Stomach smooth muscle (tissue), 2 donors: ENCODE data around the gene DRD4.

Source experiments
- H3K27ac ChIP-seq: one replicate; pipeline ENCODE4 v1.7.0; 2013; ENCODE audit warnings: mild to moderate bottlenecking, low read length, inconsistent platforms
- H3K27me3 ChIP-seq, 2 donors: one replicate each; pipeline ENCODE4 v1.7.0; 2013; ENCODE audit warnings: low read length in 2 of 2; ENCODE audit not compliant: insufficient read depth in 2 of 2, control insufficient read depth in 1 of 2
- H3K36me3 ChIP-seq, 2 donors: one replicate each; pipeline ENCODE4 v1.7.0; 2013; ENCODE audit warnings: low read length in 2 of 2; ENCODE audit not compliant: control insufficient read depth in 2 of 2, insufficient read depth in 2 of 2
- H3K4me1 ChIP-seq: one replicate; pipeline ENCODE4 v1.7.0; 2013; ENCODE audit warnings: low read length; ENCODE audit not compliant: control insufficient read depth, insufficient read depth
- H3K4me3 ChIP-seq, 2 donors: one replicate each; pipeline ENCODE4 v1.7.0; 2013; ENCODE audit warnings: low read length in 2 of 2
- H3K9ac ChIP-seq, 2 donors: one replicate each; pipeline ENCODE4 v1.7.0; 2013; ENCODE audit warnings: low read length in 2 of 2, mild to moderate bottlenecking in 1 of 2
- H3K9me3 ChIP-seq, 2 donors: one replicate each; pipeline ENCODE4 v1.7.0; 2013; ENCODE audit warnings: low read length in 2 of 2; ENCODE audit not compliant: control insufficient read depth in 2 of 2
- donor health status: healthy.
- donor health status: Pancreatic carcinoma.

DRD4 gene

DNA sequence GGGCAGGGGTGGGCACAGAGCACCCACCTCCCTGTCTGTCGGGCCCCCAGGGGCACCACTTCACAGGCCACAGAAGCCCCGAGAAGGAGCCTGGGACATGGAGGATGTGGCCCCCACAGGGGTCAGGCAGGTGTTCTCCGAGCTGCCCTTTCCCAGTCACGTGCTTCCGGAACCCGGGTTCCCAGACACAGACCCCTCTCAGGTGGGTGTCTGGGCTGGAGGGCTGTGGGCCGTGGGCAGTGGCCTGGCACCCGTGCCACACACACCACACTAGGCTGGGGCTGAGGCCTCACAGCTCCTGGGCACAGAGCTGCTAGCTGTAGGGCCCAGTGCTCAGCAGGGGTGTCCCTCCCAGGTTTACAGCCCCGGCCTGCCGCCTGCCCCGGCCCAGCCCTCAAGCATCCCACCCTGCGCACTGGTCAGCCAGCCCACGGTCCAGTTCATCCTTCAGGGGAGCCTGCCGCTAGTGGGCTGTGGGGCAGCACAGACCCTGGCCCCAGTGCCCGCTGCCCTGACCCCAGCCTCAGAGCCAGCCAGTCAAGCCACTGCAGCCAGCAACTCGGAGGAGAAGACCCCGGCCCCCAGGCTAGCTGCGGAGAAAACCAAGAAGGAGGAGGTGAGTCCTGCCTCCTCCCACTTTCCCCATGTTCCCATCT is 26.8 kb upstream of the DRD4 start:
- H3K4me1 ChIP-seq, result peaks cover 18% of the 10 kb centered on the region
- peaks cover 33 to 35% of the 10 kb centered on the region in 2 donors for H3K36me3 ChIP-seq

DNA sequence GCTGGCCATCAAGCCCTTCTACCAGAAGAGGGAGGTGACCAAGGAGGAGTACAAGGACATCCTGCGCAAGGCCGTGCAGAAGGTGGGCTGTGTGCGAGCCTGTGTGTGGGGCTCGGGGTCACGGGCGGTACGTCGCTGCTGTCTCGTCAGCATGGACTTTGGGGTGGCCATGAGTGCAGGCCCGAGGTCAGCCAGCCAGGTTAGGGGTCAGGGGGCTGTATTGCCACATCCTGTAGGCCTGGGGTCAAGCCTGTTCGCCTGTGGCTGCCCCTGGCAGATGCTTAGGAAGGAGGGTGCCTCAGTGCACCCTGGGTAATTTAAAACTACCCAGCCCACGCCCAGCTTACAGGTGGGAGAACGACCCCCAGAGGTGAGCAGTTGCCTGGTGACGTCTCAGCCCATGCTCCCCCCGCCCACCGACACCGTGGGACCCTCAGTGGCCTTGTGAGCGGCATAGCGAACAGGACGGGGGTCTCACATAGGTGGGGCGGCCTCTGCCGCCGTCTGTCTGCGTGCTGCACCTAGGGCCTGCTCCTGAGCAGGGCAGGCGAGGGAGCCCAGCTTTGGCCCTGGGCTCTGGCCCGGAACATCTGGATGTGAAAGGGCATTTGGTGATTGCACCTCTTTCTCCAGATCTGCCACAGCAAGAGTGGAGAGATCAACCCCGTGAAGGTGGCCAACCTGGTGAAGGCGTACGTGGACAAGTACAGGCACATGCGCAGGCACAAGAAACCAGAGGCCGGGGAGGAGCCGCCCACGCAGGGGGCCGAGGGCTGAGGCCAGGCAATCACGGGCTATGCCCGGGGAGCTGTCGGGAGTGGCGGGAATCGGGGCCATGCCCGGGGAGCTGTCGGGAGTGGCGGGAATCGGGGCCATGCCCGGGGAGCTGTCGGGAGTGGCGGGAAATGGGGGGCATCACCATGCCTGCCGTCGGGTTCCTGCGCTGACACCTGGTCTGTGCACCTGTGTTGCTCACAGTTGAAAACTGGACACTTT is 25.8 kb upstream of the DRD4 start:
- Histone ChIP-seq H3K36me3 (peaks cover 30 to 31% of the 10 kb centered on the region in 2 donors), H3K27me3 (no peaks in the 10 kb centered on the region), H3K9ac (no peak overlapping the region), H3K4me3 (no peak overlapping the region), H3K4me1 (peaks cover 14% of the 10 kb centered on the region), H3K9me3 (no peaks in the 10 kb centered on the region), H3K27ac (no peak overlapping the region)

More for the DNA sequence above, 26.8 kb upstream of the DRD4 start:
- Histone ChIP-seq H3K9me3 (no peaks in the 10 kb centered on the region), H3K27me3 (no peaks in the 10 kb centered on the region), H3K9ac (no peak overlapping the region), H3K27ac (no peak overlapping the region), H3K4me3 (no peak overlapping the region)

DNA sequence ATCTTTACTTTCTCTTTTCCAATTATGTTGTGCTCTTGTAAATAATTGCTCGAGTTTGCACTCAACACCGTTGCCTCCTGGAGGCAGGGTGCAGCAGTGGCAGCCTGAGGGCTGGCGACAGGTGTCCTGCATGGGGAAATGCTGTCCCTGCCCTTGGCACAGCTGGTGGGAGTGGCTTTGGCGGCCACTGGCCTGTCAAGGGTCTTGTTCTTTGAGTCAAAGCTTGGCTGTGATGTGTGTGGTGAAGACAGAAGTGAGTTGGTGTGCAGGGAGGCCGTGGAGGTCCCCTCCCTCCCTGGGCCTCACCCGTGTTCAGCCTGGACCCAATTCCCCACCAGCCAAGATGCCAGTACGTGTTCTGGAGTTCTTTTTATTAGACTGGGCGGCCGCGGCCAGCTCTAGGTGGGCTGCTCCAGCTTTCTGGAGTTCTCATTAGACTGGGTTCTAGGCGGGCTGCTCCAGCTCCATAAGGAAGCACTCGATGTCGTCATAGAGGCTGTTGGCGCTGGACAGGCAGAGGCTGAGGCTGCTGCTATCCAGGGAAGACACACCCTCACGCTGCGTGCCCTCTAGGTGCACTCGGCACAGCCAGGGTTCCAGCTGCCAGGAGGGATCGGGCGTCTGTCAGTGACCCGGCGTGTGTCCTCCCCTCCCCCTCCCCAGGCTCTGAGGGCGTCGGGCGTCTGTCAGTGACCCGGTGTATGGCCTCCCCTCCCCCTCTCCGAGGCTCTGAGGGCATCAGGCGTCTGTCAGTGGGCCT is 24.7 kb upstream of the DRD4 start:
- Histone ChIP-seq H3K4me3 (no peak overlapping the region), H3K27ac (peak overlapping the region; percentile 1), H3K4me1 (peaks cover 11% of the 10 kb centered on the region), H3K27me3 (no peaks in the 10 kb centered on the region), H3K9ac (no peak overlapping the region), H3K36me3 (peaks cover 24 to 26% of the 10 kb centered on the region in 2 donors), H3K9me3 (no peaks in the 10 kb centered on the region)

DNA sequence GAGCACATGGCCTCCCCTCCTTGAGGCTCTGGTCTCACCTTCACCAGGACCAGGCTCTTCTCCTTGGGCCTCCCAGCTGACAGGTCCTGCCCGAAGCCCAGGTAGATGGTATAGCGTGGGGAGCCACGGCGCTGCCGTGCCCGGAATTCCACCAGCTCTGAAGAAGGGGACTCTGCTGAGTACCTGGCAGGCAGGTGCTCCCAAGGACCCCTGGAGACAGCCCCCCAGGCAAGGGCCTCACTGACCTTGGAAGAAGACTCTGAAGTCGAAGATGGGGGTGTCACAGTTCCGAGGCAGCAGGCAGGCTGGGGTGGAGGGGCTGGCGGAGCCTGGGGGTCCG is 24.1 kb upstream of the DRD4 start:
- no peak overlapping the region for H3K9ac ChIP-seq
- no peak overlapping the region for H3K27ac ChIP-seq
- no peak overlapping the region for H3K4me3 ChIP-seq
- peaks cover 11% of the 10 kb centered on the region for H3K4me1 ChIP-seq
- no peaks in the 10 kb centered on the region for H3K9me3 ChIP-seq
- H3K36me3 ChIP-seq, result peaks cover 20 to 24% of the 10 kb centered on the region in 2 donors
- no peaks in the 10 kb centered on the region for H3K27me3 ChIP-seq

DNA sequence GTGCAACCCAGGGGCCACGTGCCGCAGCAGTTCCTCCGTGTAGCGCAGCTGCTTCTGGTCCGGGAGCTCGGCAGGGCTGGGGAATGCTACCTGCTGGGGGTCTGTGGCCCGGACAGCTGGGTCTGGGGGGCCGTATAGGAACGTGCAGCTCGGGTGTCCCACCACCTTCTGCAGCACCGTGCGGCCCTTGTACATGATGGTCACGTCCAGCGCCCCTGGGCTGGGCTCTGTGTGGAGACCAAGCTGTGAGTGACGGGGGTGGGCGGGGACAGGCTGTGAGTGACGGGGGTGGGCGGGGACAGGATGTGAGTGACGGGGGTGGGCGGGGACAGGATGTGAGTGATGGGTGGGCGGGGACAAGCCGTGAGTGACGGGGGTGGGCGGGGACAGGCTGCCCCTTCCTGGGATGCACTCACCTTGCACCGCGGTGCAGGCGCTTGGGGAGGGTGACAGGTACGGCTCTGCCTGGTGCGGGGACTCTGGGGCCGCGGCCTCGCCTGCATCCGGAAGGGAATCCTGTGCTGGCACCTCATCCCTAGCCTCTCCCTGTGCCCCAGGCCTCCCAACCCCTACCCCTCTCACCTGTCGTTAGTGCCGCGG is 23.6 kb upstream of the DRD4 start:
- Histone ChIP-seq H3K27ac (no peak overlapping the region), H3K27me3 (no peaks in the 10 kb centered on the region)

DNA sequence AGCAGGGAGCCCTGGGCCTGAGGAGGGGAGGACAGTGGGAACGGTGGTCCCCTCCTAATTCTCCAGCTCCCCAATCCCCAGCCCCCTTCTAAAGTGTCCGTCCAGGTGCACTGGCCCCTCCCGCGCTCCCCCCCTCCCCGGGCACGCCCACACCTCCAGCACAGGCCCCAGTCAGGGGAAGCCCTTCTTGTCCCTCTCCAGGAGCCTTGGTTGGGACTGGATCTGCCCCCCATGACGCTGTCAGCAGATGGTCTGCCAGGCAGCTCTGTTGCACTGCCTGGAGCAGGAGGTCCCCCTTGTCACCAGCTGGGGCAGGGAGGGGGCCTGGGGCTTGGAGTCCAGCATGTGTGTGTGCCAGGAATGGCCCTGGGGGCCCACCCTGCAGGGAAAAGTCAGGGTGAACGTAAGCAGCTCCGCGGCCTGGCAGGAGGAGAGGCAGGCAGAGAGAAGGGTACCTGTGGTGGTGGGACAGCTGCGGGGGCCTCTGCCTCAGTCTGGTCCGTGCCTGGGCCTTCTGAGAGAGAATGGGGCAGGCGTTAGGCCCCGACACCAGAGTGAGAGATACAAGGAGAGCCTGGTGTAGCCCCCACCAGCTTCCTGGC is 22.9 kb upstream of the DRD4 start:
- Histone ChIP-seq H3K4me3 (no peak overlapping the region), H3K9ac (no peak overlapping the region), H3K36me3 (peaks cover 16 to 20% of the 10 kb centered on the region in 2 donors)

More for the DNA sequence above, 23.6 kb upstream of the DRD4 start:
- H3K9ac ChIP-seq, result no peak overlapping the region
- no peak overlapping the region for H3K4me3 ChIP-seq
- H3K9me3 ChIP-seq, result no peaks in the 10 kb centered on the region
- peaks cover 11% of the 10 kb centered on the region for H3K4me1 ChIP-seq
- peaks cover 19 to 20% of the 10 kb centered on the region in 2 donors for H3K36me3 ChIP-seq

DNA sequence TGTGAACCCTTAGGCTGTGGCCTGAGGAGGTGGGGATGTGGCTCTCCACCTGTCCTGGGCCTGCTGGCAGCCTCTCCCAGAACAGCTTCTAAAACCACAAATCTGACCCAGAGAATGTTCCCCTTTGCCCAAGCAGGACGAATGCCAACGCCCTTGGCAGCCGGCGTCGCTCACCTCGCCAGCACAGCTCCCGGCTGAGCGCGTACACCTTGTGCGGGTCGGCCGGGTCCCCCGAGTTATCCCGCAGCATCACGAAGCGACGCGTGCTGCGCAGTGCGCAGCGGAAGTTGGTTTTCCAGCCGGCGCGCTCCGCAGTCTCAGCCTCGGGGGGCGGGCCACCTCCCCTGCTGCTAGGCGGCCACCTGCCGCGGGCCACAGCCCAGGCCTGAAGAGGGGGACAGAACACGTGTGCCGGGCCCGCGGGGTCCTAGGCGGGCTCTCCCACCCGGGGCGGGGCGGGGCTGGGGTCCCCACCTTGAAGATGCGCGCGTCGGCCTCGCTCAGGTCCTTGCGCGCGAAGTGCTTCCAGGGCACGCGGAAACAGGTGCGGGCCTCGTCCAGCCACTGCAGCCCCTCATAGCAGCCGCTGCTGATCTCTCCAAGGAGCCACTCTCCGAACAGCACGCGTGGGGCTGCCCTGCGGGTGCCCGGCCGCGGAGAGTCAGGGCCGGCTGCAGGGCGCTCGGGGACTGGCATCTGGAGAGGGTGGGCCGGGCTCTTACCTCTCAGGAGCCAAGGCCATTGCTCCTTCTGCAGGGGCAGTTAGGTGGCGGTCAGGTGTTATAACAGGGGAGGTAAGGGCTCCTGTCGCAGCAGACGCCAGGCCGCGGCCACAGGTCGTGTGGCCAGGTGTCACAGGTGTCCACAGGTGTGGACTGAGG is 22.2 kb upstream of the DRD4 start:
- H3K4me1 ChIP-seq, result peaks cover 11% of the 10 kb centered on the region
- H3K27me3 ChIP-seq, result no peaks in the 10 kb centered on the region
- H3K4me3 ChIP-seq, result peak overlapping the region; percentile 63 to 86
- H3K36me3 ChIP-seq, result peaks cover 16 to 20% of the 10 kb centered on the region in 2 donors
- peak overlapping the region; percentile 69 to 87 for H3K9ac ChIP-seq
- no peaks in the 10 kb centered on the region for H3K9me3 ChIP-seq
- H3K27ac ChIP-seq, result peak overlapping the region; percentile 87

More for the DNA sequence above, 22.9 kb upstream of the DRD4 start:
- peaks cover 11% of the 10 kb centered on the region for H3K4me1 ChIP-seq
- no peak overlapping the region for H3K27ac ChIP-seq
- H3K9me3 ChIP-seq, result no peaks in the 10 kb centered on the region
- no peaks in the 10 kb centered on the region for H3K27me3 ChIP-seq

DNA sequence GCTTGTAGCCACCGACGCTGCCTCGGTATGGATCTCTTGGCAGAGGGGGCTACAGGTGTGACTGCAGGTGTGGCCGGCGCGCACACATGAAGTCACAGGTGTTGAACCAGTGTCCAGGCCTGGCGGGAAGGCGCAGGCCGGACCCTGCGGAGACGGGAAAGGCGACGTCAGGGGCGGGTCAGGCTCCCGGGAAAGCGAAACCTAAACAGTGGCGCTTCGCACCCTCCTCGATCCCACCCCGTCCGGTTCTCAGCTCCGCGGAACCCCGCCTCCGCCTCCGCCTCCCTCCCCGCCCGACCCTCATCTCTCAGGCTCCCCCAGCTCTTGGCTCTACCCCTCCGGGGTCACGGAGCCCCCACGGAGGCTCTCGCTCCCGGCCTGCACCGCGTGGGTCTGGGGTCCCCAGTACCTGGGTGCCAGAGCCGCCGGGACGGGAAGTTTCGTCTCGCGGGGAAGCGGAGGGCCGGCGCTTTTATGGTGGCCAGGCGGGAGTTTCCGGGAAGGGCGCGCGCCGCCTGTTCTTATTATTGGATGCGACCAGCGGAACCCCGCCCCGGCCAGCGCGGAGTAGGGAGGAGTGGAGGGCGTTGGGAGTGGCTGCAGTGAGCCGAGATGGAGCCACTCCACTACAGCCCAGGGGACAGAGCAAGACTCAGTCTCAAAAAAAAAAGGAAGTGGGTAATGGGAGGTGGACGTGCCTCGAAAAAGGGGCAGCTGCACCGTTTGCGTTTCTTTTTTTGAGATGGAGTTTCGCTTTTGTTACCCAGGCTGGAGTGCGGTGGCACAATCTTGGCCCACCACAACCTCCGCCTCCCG is 21.4 kb upstream of the DRD4 start, which contains the start of gene IRF7:
IRF7 (minus strand) TSS at position 447 of the 816 bp plus-strand sequence. CDS start 586 bp downstream, outside the sequence.
- Histone ChIP-seq H3K27me3 (no peaks in the 10 kb centered on the region), H3K36me3 (peaks cover 14% of the 10 kb centered on the region in 2 donors), H3K9me3 (no peaks in the 10 kb centered on the region), H3K27ac (peak within 1 kb of the TSS; percentile 87), H3K4me3 (peak within 1 kb of the TSS; percentile 63 to 86), H3K4me1 (peaks cover 11% of the 10 kb centered on the region), H3K9ac (peak within 1 kb of the TSS; percentile 69 to 87)
